GM13977 (cell line): Measurements from ENCODE around the gene NELFB.
A peak's percentile ranks its signal among the peaks of the same experiment; 100 is the strongest.

Source experiments
- DNase-seq: peaks from one replicate; pipeline ENCODE4 v3.0.0; 2012; ENCODE audit warnings: low spot score
- in situ Hi-C: fragments of 300-500 bp; cut with MboI; formaldehyde crosslinking; loops from one replicate; pipeline ENCODE4 v1.12.0; 2022; ENCODE audit warnings: low sequenced_read_pairs, low pct_unique_long_range_greater_than_20kb, mixed read lengths, inconsistent platforms; ENCODE audit not compliant: unreplicated experiment
- TF ChIP-seq, protein P1 (sequence below): IDR thresholded peaks from 2 replicates; pipeline ENCODE4 v1.5.1; 2012; ENCODE audit warnings: mild to moderate bottlenecking, control low read depth; ENCODE audit not compliant: insufficient read depth; ENCODE audit errors: extremely low read depth, missing control alignments

The NELFB gene

DNA sequence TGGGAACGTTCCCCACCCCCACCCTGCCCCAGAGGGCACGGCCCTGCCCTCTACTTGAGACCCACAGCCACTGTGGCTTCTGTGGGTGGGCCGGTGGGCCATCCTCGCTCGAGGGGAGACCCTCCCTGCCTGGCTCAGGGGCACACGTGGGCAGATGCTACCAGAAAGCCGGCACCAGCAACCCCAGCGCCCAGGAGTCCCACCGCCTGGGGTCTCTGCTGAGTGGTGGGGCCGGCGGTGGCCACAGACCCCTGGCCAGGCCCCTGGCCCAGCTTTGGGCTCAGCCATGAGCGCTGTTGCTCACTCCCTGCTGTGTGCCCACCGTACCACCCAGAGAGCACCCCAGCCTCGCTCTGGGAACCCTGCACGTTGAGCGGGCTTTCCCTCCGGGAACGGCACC is 63.5 kb downstream of the NELFB start:
- in situ Hi-C loops, result no loop called here
- DNase-seq, result no peak
- TF ChIP-seq, protein P1, sequence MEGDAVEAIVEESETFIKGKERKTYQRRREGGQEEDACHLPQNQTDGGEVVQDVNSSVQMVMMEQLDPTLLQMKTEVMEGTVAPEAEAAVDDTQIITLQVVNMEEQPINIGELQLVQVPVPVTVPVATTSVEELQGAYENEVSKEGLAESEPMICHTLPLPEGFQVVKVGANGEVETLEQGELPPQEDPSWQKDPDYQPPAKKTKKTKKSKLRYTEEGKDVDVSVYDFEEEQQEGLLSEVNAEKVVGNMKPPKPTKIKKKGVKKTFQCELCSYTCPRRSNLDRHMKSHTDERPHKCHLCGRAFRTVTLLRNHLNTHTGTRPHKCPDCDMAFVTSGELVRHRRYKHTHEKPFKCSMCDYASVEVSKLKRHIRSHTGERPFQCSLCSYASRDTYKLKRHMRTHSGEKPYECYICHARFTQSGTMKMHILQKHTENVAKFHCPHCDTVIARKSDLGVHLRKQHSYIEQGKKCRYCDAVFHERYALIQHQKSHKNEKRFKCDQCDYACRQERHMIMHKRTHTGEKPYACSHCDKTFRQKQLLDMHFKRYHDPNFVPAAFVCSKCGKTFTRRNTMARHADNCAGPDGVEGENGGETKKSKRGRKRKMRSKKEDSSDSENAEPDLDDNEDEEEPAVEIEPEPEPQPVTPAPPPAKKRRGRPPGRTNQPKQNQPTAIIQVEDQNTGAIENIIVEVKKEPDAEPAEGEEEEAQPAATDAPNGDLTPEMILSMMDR, result no peak

DNA sequence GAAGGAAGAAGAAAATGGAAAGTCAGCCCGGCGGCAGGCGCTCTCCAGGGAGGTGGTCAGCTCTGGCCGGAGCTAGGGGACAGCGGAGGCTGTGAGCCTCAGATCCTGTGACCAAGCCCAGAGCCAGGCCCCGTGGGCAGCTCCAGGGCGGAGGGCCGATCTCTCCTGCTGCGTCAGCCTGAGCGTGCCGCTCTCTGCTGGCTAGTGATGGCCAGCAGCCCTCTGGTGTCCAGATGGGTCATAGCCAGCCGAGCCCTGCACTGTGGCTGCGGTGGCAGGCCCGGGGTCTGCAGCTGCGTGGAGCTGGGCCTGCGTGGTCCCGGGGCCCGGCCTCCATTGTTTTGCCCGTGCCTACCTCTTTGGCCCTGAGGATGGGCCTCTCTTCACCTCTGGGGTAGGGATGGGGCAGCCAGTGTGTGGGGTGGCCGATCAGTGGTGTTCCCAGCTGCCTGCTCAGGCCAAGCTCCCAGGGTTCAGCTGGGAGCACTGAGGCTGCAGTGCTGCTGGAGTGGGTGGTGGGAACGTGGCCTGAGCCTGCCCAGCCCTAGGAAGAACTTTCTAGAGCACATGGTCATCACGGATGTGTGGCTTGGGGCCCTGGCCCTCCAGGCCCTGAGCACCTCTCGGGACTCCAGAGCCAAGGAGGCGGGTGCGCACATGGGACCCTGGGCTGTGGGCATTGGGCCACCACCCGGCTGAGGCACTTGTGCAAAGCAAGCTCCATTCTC is 64.0 kb downstream of the NELFB start:
- TF ChIP-seq, protein P1, result no peak
- no peak for DNase-seq
- in situ Hi-C loops, result no loop called here

DNA sequence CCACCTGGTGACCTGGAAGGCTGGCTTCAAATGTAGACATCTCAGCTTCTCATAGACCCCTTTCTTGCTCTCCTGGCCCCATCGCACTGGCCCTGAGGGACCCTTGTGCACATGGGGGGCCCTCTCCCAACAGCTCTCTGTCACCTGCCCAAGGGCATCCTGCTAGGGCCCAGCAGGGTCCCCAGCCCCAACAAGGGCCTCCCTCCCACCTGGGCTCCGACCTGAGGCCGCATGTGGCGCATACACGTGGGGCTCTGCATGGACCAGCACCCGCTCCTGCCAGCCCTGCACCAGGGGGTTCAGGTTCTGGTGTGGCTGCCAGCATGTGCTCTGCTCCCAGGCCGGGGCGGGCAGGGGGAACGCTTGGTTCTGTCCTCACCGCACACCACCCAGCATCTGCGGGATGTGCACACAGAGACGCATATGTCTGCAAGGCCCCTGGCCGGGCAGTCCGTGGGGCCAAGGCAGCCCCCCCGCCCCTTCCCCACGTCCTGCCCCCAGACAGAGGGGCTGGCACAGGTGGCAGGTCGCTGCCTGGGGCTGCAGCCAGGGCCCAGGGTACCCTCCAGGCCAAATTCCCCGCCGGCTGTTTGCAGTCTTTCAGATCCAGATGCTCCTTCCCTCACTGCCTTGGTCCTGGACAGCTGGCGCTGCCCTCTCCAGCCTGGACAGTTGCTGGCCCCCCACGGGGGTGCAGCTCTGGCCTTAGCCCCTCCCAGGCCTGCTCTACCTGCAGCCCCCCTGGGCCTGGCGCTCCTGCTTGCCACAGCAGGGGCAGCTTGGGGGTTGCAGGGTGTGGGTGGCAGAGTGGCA is 64.8 kb downstream of the NELFB start:
- DNase-seq, result peak; percentile 27
- TF ChIP-seq, protein P1, result no peak
- in situ Hi-C loops, result no loop called here

DNA sequence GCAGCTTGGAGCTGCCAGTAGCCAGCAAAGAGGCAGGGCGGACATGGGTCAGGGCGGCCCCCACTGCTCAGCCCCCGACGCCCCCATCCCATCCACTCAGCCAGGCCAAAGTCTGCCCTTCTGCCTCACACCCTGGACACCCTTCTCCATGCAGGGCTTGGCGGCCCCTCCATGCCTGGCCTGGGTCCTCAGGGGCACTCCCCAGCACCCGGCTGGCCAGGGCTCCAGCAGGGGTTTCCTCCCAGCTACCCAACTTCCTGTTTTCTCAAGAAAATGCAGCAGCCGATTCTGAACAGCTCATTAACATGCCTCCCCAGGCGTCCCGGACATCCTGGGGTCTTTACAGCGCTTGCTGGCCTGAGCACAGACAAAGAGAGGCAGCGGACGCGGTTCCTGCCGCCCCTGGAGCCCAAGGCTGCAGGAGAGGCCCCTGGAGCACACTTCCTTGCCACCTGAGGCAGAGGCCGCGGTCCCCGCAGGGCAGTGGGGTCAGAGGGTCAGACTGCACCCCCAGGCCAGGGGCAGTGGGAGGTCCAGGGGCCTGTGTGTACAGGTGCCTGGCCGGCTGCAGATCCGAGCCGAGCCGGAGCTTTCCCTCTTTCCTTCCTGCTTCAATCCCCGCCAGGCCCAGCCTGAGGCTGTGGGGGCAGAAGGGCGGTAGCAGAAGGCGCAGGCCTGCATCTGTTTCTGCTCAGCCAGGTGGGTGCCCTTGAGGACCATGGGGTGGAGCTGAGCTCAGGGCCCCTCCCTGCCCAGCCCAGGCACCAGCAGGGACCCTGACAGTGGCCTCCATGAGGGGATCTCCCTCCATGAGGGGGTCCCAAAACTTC is 65.6 kb downstream of the NELFB start:
- TF ChIP-seq, protein P1, result no peak
- in situ Hi-C loops, result no loop called here
- peak; percentile 72 for DNase-seq

DNA sequence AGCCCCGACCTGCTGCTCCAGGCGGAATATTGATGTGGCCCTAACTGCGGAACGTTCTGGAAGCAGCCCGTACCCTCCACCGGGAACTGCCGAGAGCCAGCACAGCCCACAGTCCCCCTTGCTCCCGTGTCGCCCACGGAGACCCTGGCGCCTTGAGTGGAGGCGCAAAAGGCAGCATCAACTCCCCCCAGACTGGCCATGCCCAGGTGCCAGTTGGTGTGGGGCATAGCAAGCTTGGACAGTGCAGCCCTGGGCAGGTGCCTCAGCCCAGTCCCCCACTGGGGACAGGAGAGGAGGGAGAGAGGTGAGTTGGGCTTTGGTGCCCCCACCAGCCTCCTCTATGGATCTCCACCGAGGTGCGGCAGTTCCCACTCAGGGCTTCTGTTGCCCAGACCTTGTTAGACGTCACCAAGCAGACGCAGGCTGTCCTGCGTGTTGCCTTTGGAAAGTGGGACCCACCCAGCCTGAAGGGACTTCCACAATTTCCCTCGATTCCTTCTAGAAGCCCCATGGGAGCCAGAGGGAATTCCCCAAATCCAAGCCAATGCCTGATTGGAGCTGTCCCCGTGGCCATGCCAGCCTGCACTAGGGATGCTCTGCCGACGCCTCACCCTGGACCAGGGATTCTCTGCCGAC is 66.7 kb downstream of the NELFB start:
- in situ Hi-C loops, result no loop called here
- DNase-seq, result no peak
- TF ChIP-seq, protein P1, result no peak
